A549 treated with AZD9567 at 1 μM for 4 hours (cell line): Measurements from ENCODE around the gene TNFRSF6B. TPM values are rescaled to one million over a fixed set of nuclear protein-coding genes. Genes with fewer than 3 reads are reported as not detected.

Experiments used
- total RNA-seq: library from RNA; stranded (reverse); fragments of 200-300 nt; extraction: Qiagen RNA extraction; gene quantifications from 5 replicates; pipeline ENCODE4 v1.2.3, GENCODE V29; 2022; ENCODE audit not compliant: insufficient read depth

TNFRSF6B gene, protein sequence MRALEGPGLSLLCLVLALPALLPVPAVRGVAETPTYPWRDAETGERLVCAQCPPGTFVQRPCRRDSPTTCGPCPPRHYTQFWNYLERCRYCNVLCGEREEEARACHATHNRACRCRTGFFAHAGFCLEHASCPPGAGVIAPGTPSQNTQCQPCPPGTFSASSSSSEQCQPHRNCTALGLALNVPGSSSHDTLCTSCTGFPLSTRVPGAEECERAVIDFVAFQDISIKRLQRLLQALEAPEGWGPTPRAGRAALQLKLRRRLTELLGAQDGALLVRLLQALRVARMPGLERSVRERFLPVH
- 0.94 to 1.3 TPM (median 0.98 TPM) in 4 of 5 replicates, not detected in the other for total RNA-seq

GRCh38 chr20:63696628-63697356 lies at the start of gene TNFRSF6B:
TSS of gene TNFRSF6B (plus strand) at chr20:63696652. CDS start at chr20:63696768, 116 bp downstream.

DNA sequence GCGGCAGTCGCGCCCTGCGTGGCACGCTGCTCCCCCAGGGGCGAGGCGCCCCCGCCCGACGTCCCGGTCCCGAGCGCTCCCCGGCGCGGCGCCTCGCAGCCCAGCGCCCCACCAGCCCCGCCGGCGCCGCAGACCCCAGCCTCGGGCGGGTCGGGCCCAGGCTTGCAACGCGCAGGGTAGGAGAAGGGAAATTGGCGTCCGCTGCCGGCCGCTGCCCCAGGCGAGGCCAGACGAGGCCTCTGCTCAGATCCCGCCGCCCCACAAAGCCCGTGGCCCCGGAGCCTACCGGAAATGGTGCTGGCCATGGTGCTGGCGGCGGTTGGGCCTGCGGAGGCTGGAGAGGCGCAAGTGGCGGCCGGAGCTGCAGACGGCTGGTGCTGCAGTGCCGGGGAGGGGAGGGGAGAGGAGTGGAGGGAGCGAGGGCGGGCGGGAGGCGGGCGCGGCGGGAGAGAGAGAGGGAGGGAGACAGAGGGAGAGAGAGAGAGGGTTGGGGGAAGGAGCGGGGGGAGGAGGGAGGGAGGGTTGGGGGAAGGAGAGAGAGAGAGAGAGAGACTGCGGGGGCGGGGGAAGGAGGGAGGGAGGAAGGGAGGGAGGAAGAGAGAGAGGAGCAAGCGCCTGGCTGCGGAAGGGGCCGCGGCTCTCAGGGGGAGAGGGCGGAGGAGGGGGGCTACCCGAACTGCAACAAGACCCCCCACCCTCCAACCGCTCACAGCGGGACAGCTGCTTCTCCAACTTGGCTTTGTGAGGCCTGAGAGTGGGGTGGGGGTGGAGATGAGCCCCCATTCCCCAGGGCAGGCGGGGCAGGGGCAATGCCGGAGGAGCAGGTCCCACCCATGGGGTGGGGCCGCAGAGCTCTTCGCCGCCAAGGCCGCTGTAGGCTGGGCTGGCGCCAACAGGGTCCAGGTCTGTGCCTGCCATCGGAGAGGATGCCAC lies 43.1 kb upstream of the TNFRSF6B start, which contains the start of gene STMN3:
Gene STMN3, minus strand, starts transcription at position 384 of the 933 bp plus-strand sequence. Its CDS starts 79 bp downstream, at position 305.

DNA sequence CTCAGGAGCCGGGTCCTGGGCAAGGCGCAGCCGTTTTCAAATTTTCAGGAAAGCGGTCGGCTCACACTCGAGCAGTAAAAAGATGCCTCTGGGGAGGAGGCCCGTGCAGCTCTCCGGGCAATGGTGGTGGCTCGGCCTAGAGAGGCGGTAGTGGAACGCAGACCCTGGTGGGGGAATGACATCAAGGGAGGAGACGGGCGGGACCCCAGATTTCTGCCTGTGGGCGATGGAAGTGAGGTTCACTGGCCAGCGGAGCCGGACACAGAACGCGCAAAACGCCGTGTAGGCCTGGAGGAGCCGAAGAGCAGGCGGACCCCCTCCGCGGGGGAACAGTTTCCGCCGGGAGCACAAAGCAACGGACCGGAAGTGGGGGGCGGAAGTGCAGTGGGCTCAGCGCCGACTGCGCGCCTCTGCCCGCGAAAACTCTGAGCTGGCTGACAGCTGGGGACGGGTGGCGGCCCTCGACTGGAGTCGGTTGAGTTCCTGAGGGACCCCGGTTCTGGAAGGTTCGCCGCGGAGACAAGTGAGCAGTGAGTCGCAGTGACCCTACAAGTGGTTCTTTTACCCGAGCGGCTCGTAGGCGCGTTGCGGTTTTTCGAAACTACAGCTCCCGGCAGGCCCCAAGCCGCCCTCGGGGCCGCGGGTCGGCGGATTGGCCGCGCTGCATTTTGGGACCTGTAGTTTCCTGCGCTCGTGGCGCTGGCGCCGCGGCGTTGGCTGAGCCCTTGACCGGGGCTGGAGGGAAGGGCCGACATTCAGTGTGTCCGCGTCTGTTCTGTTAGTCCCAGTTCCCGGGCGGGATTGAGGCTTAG lies 38.3 kb upstream of the TNFRSF6B start, which contains the start of gene RTEL1:
Gene RTEL1, plus strand, starts transcription at position 376 of the 812 bp plus-strand sequence. CDS start 1,091 bp downstream, outside the sequence.

GRCh38 chr20:63707558-63708300 lies 11.3 kb downstream of the TNFRSF6B start, which contains the start of the genes ARFRP1 and ZGPAT:
TSS of gene ARFRP1 (minus strand) at chr20:63707976. CDS start at chr20:63707091, 885 bp downstream.
TSS of gene ZGPAT (plus strand) at chr20:63708039. CDS start at chr20:63708581, 542 bp downstream.

GRCh38 chr20:63735859-63736718 lies 39.6 kb downstream of the TNFRSF6B start, which contains the start of gene LIME1:
TSS of gene LIME1 (plus strand) at chr20:63736664. CDS start at chr20:63737550, 886 bp downstream.

DNA sequence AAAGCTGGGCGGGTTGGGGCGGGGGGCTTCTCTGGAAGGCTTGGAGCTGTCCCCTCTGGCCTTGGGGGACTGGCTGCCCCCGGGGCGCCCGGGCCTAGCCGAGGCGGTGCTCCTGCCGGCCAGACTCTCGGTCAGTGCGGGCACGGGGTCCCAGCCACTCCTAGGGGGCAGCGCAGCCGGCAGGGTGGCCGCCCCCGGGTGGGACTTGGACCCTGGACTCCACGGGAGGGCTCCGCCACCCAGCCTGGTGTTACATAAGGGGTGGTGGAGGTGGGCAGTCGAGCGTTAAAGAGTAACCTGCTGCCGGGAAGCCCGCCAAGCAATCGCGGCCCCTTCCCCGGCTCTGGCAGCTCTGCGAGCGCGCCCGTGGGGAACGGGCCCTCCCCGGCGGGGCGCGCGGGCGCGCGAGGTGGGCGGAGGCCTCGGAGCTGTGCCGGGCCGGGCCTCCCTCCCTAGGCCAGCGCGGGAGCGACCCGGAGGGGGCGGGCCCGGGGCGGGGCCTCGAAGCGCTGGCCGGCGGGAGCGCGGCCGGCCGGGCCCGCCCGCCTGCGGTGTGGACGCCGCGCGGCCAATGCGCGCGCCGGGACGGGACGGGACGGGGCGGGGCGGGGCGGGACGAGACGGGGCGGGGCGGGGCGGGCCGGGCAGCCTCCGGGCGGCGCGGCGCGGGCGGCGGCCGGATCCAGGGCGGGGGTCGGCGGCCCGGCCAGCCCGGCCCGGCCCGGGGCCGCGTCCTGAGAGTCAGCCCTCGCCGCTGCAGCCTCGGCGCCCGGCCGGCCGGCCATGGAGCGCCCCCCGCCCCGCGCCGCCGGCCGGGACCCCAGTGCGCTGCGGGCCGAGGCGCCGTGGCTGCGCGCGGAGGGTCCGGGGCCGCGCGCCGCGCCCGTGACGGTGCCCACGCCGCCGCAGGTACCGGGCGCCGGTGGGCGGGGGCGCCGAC lies 42.9 kb downstream of the TNFRSF6B start, which contains the start of gene SLC2A4RG:
Gene SLC2A4RG, plus strand, starts transcription at position 647 of the 940 bp plus-strand sequence. Its CDS starts 137 bp downstream, at position 784.

Other genes starting within 250 kb of the TNFRSF6B start
- gene KCNQ2, start 224.0 kb upstream of the TNFRSF6B start, total RNA-seq = 0.46 to 0.77 TPM (median 0.50 TPM) in 4 of 5 replicates, not detected in the other
- 120 to 184 TPM (median 152 TPM) in 5 replicates for gene EEF1A2, start 197.6 kb upstream of the TNFRSF6B start, total RNA-seq
- 265 to 354 TPM (median 319 TPM) in 5 replicates for gene PPDPF, start 175.9 kb upstream of the TNFRSF6B start, total RNA-seq
- gene PTK6, start 159.3 kb upstream of the TNFRSF6B start, total RNA-seq = 2.7 to 4.8 TPM (median 3.2 TPM) in 5 replicates
- 0.10 to 0.15 TPM (median 0.10 TPM) in 4 of 5 replicates, not detected in the other for gene SRMS, start 148.9 kb upstream of the TNFRSF6B start, total RNA-seq
- 0.09 to 0.27 TPM (median 0.26 TPM) in 4 of 5 replicates, not detected in the other for gene FNDC11, start 142.5 kb upstream of the TNFRSF6B start, total RNA-seq
- gene HELZ2, start 122.4 kb upstream of the TNFRSF6B start, total RNA-seq = 16.7 to 27.1 TPM (median 23.0 TPM) in 5 replicates
- gene GMEB2, start 69.6 kb upstream of the TNFRSF6B start, total RNA-seq = 9.9 to 10.4 TPM (median 10.2 TPM) in 5 replicates
- gene STMN3, start 43.2 kb upstream of the TNFRSF6B start, total RNA-seq = 7.1 to 11.6 TPM (median 9.6 TPM) in 5 replicates
- 5.3 to 10.2 TPM (median 8.0 TPM) in 5 replicates for gene RTEL1, start 38.3 kb upstream of the TNFRSF6B start, total RNA-seq
- gene ARFRP1, start 11.3 kb downstream of the TNFRSF6B start, total RNA-seq = 19.5 to 40.9 TPM (median 38.8 TPM) in 5 replicates
- 26.8 to 30.4 TPM (median 28.6 TPM) in 5 replicates for gene ZGPAT, start 11.4 kb downstream of the TNFRSF6B start, total RNA-seq
- 1.8 to 11.6 TPM (median 10.8 TPM) in 5 replicates for gene LIME1, start 40.0 kb downstream of the TNFRSF6B start, total RNA-seq
- gene SLC2A4RG, start 43.1 kb downstream of the TNFRSF6B start, total RNA-seq = 60.1 to 101 TPM (median 93.3 TPM) in 5 replicates
- 0.58 to 1.1 TPM (median 0.80 TPM) in 4 of 5 replicates, not detected in the other for gene ZBTB46, start 134.6 kb downstream of the TNFRSF6B start, total RNA-seq
- 0.07 TPM in 1 of 5 replicates, not detected in the others for gene ABHD16B, start 164.8 kb downstream of the TNFRSF6B start, total RNA-seq
- gene TPD52L2, start 168.6 kb downstream of the TNFRSF6B start, total RNA-seq = 133 to 157 TPM (median 139 TPM) in 5 replicates
- gene DNAJC5, start 198.5 kb downstream of the TNFRSF6B start, total RNA-seq = 29.7 to 33.2 TPM (median 30.4 TPM) in 5 replicates